Measurements from ENCODE around the gene TP73.
A peak's percentile ranks its signal among the peaks of the same experiment; 100 is the strongest.

The TP73 gene

DNA sequence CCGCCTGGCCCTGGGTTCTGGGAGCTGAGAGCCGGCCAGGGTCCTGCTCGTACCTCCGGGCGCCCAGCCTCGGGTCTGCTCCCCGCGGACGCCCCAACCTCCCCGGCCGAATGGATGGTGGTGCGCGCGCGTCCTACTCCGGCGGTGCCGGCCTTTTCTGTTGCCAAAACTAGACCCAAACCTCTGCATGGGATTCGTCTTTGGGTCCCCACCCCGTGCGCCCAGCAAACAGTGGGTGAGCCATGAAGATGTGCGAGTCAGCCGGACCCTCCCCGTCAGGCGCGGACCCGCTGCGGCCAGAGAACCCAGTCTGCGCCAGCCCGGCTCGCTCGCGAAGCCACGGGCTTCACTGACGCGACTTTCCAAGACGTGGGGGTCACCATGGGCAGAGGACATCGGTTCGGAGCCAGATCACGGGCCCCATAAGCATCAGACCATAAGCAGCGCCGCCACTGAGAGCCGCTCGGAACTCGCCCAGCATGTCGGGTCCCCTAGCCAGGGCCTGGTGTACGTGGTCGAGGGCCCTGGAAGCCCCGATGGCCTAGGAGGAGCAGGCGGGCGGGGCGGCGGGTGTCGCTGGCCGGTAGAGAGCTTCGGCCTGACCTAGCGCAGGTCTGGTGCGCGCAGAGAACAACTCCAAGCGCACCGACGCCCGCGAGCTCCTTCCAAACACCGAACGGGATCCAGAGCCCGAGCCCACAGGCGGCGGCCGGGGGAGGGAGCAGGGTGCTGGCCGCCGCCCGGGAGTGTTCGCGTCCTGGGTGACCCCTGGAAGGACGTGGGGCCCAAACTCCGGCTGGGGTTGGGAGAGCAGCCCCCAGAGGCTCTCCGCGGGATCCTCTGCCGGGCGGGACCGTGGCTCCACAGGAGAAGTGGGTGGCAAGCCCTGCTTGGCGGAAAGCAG is 1.0 kb upstream of the TP73 start:
- H3K4me1 ChIP-seq (ENCODE audit: control insufficient read depth, insufficient read depth, low read length) = peaks cover 4% of the 10 kb centered on the region
- H3K4me3 ChIP-seq (ENCODE audit: low read depth, low read length) = peak overlapping the region; percentile 48
- H3K9ac ChIP-seq (ENCODE audit: low read depth, low read length) = no peak overlapping the region
- peaks cover 49% of the 10 kb centered on the region for H3K27me3 ChIP-seq (ENCODE audit: control insufficient read depth, insufficient read depth, low read length)
- H3K36me3 ChIP-seq (ENCODE audit: control insufficient read depth, insufficient read depth, low read length) = no peaks in the 10 kb centered on the region
- no peaks in the 10 kb centered on the region for H3K9me3 ChIP-seq (ENCODE audit: control insufficient read depth, insufficient read depth, low read length)

DNA sequence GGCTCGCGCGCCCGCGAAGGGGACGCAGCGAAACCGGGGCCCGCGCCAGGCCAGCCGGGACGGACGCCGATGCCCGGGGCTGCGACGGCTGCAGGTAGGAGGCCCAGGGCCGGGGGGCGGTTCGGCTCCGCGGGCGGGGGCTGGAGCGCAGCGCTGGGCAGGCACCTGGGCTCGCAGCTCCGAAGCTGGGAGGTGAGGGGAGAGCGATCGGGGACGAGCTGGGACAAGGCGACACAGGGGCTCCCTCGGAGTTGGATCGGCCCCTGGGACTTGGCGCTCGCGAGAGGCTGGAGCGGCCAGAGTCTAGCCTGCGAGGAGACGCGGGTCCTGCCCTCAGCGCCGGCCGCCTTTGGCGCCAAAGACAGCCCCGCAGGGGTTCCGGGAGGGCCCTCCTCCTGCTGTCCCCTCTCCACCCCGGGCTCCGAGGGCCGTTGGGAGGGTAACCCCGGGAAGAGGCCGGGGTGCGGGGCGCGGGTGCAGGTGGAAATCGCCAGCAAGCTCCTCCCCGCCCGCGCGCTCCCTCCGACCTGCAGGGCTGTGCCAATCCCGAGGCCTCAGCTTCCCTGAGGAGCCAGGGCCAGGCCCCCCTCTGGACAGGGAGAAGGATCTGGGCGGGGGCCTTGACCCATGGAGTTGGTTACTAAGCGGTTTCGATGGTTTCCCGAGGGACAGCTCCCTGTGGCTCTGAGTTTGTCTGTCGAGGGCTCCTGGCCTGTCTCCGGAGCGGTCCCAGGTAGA is 401 bp downstream of the TP73 start:
- Histone ChIP-seq H3K4me1 (ENCODE audit: control insufficient read depth, insufficient read depth, low read length) (peaks cover 4% of the 10 kb centered on the region), H3K4me3 (ENCODE audit: low read depth, low read length) (peak overlapping the region; percentile 49), H3K9ac (ENCODE audit: low read depth, low read length) (no peak overlapping the region), H3K36me3 (ENCODE audit: control insufficient read depth, insufficient read depth, low read length) (no peaks in the 10 kb centered on the region), H3K9me3 (ENCODE audit: control insufficient read depth, insufficient read depth, low read length) (no peaks in the 10 kb centered on the region), H3K27me3 (ENCODE audit: control insufficient read depth, insufficient read depth, low read length) (peaks cover 55% of the 10 kb centered on the region)

DNA sequence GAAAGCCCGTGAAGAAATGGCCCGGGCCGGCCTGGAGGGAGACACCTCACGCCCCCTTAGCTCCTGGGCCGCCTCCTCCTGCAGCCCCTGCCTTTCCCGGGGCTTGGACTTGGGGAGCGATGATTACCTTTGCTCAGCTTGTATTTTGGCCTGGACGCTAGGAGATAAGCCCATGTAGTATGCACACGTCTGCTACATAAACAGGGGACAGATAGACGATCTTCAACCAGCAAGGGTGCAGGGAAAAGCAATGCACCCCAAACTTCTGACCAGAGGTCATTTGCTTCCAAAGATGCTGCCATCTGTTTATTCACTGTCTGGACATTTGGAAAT is 936 bp downstream of the TP73 start:
- H3K27me3 ChIP-seq (ENCODE audit: control insufficient read depth, insufficient read depth, low read length) = peaks cover 55% of the 10 kb centered on the region
- no peak overlapping the region for H3K4me3 ChIP-seq (ENCODE audit: low read depth, low read length)
- H3K4me1 ChIP-seq (ENCODE audit: control insufficient read depth, insufficient read depth, low read length) = peaks cover 4% of the 10 kb centered on the region
- no peaks in the 10 kb centered on the region for H3K9me3 ChIP-seq (ENCODE audit: control insufficient read depth, insufficient read depth, low read length)
- no peak overlapping the region for H3K9ac ChIP-seq (ENCODE audit: low read depth, low read length)
- no peaks in the 10 kb centered on the region for H3K36me3 ChIP-seq (ENCODE audit: control insufficient read depth, insufficient read depth, low read length)

DNA sequence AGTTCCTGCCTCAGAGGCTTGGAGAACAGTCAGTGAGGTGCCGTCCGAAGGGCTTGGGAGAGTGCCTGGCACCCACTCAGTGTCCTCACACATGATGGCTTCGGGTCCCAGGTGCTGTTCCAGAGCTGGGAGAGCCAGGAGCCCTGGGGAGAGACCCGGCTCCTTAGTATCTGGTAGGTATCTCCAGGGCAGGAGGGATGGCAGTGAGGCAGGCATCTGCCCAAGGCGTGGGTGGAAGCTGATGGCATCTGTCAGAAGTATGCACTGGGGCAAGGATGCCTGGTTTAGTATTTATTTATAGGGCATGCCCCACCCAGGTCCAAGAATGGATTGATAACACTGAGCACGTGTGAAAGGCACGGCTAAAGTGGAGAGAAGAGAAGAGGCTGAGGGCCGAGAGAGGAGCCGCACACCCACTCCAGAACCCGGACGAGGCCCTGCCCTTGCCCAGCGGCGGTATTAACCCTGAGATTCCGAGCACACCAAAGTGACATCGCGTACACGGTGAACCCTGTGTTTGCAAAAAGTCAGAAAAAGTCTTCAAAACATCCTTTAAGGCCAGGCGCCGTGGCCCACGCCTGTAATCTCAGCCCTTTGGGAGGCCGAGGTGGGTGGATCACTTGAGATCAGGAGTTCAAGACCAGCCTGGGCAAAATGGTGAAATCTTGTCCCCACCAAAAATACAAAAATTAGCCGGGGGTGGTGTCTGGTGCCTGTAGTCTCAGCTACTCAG is 2.4 kb downstream of the TP73 start:
- H3K4me3 ChIP-seq (ENCODE audit: low read depth, low read length) = no peak overlapping the region
- H3K36me3 ChIP-seq (ENCODE audit: control insufficient read depth, insufficient read depth, low read length) = no peaks in the 10 kb centered on the region
- no peak overlapping the region for H3K9ac ChIP-seq (ENCODE audit: low read depth, low read length)
- no peaks in the 10 kb centered on the region for H3K9me3 ChIP-seq (ENCODE audit: control insufficient read depth, insufficient read depth, low read length)
- H3K27me3 ChIP-seq (ENCODE audit: control insufficient read depth, insufficient read depth, low read length) = peaks cover 53% of the 10 kb centered on the region
- no peaks in the 10 kb centered on the region for H3K4me1 ChIP-seq (ENCODE audit: control insufficient read depth, insufficient read depth, low read length)

DNA sequence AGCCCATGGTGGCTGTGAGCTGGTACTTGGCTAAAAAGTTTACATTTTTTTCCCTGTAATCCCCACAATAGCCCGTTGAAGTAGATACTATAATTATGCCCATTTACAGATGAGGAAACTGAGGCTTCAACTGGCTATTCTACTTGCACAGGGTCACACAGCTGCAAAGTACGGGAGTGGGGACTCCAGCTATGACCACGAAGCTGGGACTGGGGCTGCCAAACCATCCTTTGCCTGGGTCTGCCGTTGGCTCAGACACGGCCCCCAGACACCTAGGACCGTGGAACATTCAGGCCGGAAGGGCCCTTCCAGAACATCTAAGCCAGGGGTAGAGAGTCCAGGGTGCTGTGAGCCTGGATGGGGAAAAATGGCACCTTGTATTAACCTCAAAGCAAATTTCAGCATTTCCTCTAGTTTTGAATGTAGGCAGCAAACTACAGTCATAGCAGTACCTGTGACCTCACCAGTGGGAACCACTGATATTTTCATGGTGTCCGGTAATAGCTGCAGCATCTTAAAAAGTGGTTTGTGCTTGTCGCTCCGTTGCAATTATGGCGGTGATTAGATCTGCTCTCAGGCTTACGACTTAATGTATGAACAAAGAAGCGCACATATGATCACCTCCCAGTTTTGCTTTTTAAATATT is 4.3 kb downstream of the TP73 start:
- no peak overlapping the region for H3K4me3 ChIP-seq (ENCODE audit: low read depth, low read length)

DNA sequence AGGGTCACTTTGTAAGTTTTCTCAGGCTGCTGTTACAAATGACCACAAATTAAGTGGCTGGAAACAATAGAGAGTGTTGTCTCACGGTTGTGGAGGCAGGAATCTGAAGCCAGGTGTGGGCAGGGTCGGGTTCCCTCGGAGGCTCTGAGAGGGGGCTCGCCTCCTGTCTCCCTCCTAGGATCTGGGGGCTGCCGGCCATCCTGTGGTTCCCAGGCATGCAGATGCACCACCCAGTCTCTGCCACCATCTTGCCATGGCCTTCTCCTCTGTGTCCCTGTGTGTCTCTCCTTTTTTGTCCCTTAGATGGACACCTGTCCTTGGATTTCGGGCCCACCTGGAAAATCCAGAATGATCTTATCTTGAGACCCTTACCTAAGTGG is 4.8 kb downstream of the TP73 start:
- Histone ChIP-seq H3K4me1 (ENCODE audit: control insufficient read depth, insufficient read depth, low read length) (no peaks in the 10 kb centered on the region), H3K36me3 (ENCODE audit: control insufficient read depth, insufficient read depth, low read length) (no peaks in the 10 kb centered on the region), H3K4me3 (ENCODE audit: low read depth, low read length) (no peak overlapping the region), H3K9ac (ENCODE audit: low read depth, low read length) (no peak overlapping the region), H3K27me3 (ENCODE audit: control insufficient read depth, insufficient read depth, low read length) (peaks cover 37% of the 10 kb centered on the region), H3K9me3 (ENCODE audit: control insufficient read depth, insufficient read depth, low read length) (no peaks in the 10 kb centered on the region)

More for the DNA sequence above, 4.3 kb downstream of the TP73 start:
- H3K27me3 ChIP-seq (ENCODE audit: control insufficient read depth, insufficient read depth, low read length) = peaks cover 42% of the 10 kb centered on the region
- H3K9ac ChIP-seq (ENCODE audit: low read depth, low read length) = no peak overlapping the region
- H3K9me3 ChIP-seq (ENCODE audit: control insufficient read depth, insufficient read depth, low read length) = no peaks in the 10 kb centered on the region
- H3K36me3 ChIP-seq (ENCODE audit: control insufficient read depth, insufficient read depth, low read length) = no peaks in the 10 kb centered on the region
- no peaks in the 10 kb centered on the region for H3K4me1 ChIP-seq (ENCODE audit: control insufficient read depth, insufficient read depth, low read length)

DNA sequence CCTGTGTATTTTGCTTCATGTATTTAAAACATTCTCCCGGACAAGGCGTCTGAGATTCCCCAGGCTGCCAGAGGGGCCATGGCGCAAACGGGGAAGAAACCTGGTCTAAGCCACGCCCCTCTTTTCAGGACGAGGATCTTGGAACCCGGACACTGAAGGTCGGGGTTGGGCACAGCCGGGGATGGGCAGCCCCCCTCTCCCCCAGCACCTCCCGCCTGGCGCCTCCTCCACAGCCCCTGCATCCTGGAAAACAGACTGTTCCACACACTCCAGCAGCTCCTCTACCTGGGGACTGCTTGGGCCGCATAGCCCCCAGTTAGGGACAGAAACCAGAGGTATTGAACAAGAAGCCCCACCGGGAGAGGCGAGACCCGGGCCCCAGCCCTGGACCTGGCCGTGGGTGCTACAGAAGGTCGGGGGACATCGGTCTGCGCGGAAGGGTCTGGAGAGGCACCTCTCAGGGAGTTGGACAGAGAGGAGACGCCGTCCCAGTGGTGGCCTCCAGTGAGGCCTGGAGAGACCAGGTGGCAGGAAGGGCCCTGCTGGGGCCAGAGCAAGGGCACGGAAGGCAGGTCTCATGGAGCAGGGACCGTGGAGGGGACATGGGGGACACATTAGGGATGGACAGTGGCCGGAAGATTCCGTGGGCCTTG is 5.4 kb downstream of the TP73 start:
- Histone ChIP-seq H3K4me3 (ENCODE audit: low read depth, low read length) (no peak overlapping the region), H3K36me3 (ENCODE audit: control insufficient read depth, insufficient read depth, low read length) (no peaks in the 10 kb centered on the region), H3K9ac (ENCODE audit: low read depth, low read length) (no peak overlapping the region), H3K27me3 (ENCODE audit: control insufficient read depth, insufficient read depth, low read length) (peaks cover 37% of the 10 kb centered on the region), H3K9me3 (ENCODE audit: control insufficient read depth, insufficient read depth, low read length) (no peaks in the 10 kb centered on the region), H3K4me1 (ENCODE audit: control insufficient read depth, insufficient read depth, low read length) (no peaks in the 10 kb centered on the region)

DNA sequence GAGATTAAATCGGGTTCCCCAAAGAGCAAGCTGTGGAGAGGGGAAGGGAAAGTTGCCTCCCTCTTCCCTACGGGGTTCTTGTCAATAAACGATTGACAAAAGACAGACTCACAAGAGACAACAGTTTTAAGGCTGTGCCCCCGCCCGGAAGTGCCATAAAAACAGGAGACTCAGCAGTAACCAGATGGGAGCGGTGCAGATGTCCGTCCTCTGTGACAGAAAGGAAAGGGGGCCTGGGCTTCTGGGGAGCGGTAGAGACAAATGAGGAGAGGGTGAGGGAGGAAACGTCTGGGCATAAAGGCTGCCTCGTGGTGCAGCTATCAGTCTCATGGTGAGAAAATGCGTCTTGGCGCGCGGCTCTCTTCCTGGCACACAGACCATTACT is 5.9 kb downstream of the TP73 start:
- Histone ChIP-seq H3K27me3 (ENCODE audit: control insufficient read depth, insufficient read depth, low read length) (peaks cover 34% of the 10 kb centered on the region), H3K36me3 (ENCODE audit: control insufficient read depth, insufficient read depth, low read length) (no peaks in the 10 kb centered on the region), H3K9ac (ENCODE audit: low read depth, low read length) (no peak overlapping the region), H3K4me3 (ENCODE audit: low read depth, low read length) (no peak overlapping the region), H3K9me3 (ENCODE audit: control insufficient read depth, insufficient read depth, low read length) (no peaks in the 10 kb centered on the region), H3K4me1 (ENCODE audit: control insufficient read depth, insufficient read depth, low read length) (no peaks in the 10 kb centered on the region)

DNA sequence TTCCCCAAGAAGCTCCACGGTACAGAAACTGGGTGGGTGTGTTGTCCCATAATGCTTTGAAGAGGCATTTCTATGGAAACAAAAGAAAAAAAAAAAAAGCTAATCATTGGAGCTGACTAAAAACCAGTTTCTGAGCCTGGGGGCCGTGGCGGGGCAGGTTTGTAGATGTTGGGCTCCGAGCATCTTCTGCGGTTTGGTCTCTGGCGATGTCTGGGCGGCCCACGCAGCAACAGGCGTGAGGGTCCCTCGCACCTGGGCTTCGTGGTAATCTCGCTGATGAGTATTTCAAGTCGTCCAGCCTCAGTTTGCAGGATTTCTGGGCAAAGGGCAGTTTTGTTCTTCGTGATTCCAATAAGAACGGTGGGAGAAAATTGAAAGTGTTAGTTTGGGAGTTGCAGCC is 6.8 kb downstream of the TP73 start:
- peaks cover 25% of the 10 kb centered on the region for H3K27me3 ChIP-seq (ENCODE audit: control insufficient read depth, insufficient read depth, low read length)
- H3K36me3 ChIP-seq (ENCODE audit: control insufficient read depth, insufficient read depth, low read length) = no peaks in the 10 kb centered on the region
- H3K9me3 ChIP-seq (ENCODE audit: control insufficient read depth, insufficient read depth, low read length) = no peaks in the 10 kb centered on the region
- no peak overlapping the region for H3K9ac ChIP-seq (ENCODE audit: low read depth, low read length)
- no peaks in the 10 kb centered on the region for H3K4me1 ChIP-seq (ENCODE audit: control insufficient read depth, insufficient read depth, low read length)
- H3K4me3 ChIP-seq (ENCODE audit: low read depth, low read length) = no peak overlapping the region

DNA sequence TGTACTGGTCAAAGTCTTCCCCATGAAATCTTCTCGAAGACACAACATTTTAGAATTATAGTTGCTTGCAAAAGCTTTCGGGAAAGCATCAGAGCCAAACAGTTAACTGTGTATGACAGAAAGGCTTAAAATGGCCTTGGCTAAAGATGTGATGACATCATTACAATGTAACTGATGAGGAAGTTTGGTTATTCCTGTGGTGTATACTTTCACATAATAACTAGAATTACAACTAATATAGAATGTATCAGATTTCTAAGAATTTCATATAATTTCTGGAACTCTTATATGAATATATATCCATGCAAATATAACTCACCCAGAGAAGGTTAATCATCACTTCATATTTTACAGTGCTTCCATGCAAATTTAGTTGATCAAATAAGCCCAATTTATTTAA is 8.4 kb downstream of the TP73 start:
- H3K27me3 ChIP-seq (ENCODE audit: control insufficient read depth, insufficient read depth, low read length) = peaks cover 13% of the 10 kb centered on the region
- no peaks in the 10 kb centered on the region for H3K4me1 ChIP-seq (ENCODE audit: control insufficient read depth, insufficient read depth, low read length)
- H3K9ac ChIP-seq (ENCODE audit: low read depth, low read length) = no peak overlapping the region
- no peak overlapping the region for H3K4me3 ChIP-seq (ENCODE audit: low read depth, low read length)
- no peaks in the 10 kb centered on the region for H3K36me3 ChIP-seq (ENCODE audit: control insufficient read depth, insufficient read depth, low read length)
- no peaks in the 10 kb centered on the region for H3K9me3 ChIP-seq (ENCODE audit: control insufficient read depth, insufficient read depth, low read length)

DNA sequence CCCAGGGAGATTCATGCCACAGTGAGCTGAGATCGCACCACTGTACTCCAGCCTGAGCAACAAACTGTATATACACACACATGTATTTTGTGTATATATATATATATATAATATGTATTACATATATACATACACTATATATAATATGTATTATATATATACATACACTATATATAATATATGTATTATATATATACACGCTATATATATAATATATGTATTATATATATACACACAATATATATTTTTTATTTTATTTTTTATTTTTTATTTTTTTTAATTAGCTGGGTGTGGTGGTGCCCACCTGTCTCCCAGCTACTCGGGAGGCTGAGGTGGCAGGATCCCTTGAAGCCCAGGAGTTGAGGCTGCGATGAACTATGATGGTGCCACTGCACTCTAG is 9.3 kb downstream of the TP73 start:
- no peak overlapping the region for H3K9ac ChIP-seq (ENCODE audit: low read depth, low read length)
- no peaks in the 10 kb centered on the region for H3K4me1 ChIP-seq (ENCODE audit: control insufficient read depth, insufficient read depth, low read length)
- no peaks in the 10 kb centered on the region for H3K36me3 ChIP-seq (ENCODE audit: control insufficient read depth, insufficient read depth, low read length)
- no peaks in the 10 kb centered on the region for H3K9me3 ChIP-seq (ENCODE audit: control insufficient read depth, insufficient read depth, low read length)
- no peak overlapping the region for H3K4me3 ChIP-seq (ENCODE audit: low read depth, low read length)
- H3K27me3 ChIP-seq (ENCODE audit: control insufficient read depth, insufficient read depth, low read length) = peaks cover 7% of the 10 kb centered on the region

All from iPS-15b (cell line).